Measurements from ENCODE around the gene MACF1.
A peak's percentile ranks its signal among the peaks of the same experiment; 100 is the strongest.

The MACF1 gene

GRCh38 chr1:39195166-39196111, 9.1 kb upstream of the MACF1 start:
- Histone ChIP-seq H3K9me2 (replicated peaks; ENCODE audit: insufficient read depth, low read length) (no peaks in the 10 kb centered on the region), H3K36me3 (replicated peaks; ENCODE audit: insufficient read depth, low read length) (no peaks in the 10 kb centered on the region), H3K9me3 (replicated peaks; ENCODE audit: insufficient read depth, low read length) (no peaks in the 10 kb centered on the region), H3K4me3 (ENCODE audit: low read length) (no peak overlapping the region), H3K79me2 (ENCODE audit: low read length) (peaks cover 27% of the 10 kb centered on the region), H3F3A (ENCODE audit: insufficient read depth, low read length) (peaks cover 21% of the 10 kb centered on the region), H3K27me3 (replicated peaks; ENCODE audit: insufficient read depth, low read length) (no peaks in the 10 kb centered on the region), H3K27ac (ENCODE audit: low read length) (peak overlapping the region; percentile 86; the same call in 1 of the 2 replicates), H3K4me1 (ENCODE audit: low read length) (peaks cover 45% of the 10 kb centered on the region), H3K9ac (ENCODE audit: low read length) (no peak overlapping the region), H2AFZ (ENCODE audit: low read length) (no peak overlapping the region), H4K20me1 (ENCODE audit: insufficient read depth, low read length) (no peaks in the 10 kb centered on the region), H3K4me2 (ENCODE audit: low read depth, low read length) (peak overlapping the region; percentile 84; the same call in 1 of the 2 replicates)
- no peak for DNase-seq
- no peak for TF ChIP-seq EZH2phosphoT487 (IDR thresholded peaks at IDR 0.05; ENCODE audit: low read length)
- no peak for TF ChIP-seq CTCF (IDR thresholded peaks at IDR 0.05; ENCODE audit: low read length)
- no peak for TF ChIP-seq EZH2 (optimal IDR thresholded peaks at IDR 0.05; ENCODE audit: low read depth, low read length)

- peak overlapping the region; percentile 23; the same call in 1 of the 2 replicates for H3K9ac ChIP-seq (ENCODE audit: low read length)
- H3K27ac ChIP-seq (ENCODE audit: low read length) = peak overlapping the region; percentile 86
- H3K9me3 ChIP-seq (replicated peaks; ENCODE audit: insufficient read depth, low read length) = no peaks in the 10 kb centered on the region
- H4K20me1 ChIP-seq (ENCODE audit: insufficient read depth, low read length) = no peaks in the 10 kb centered on the region
- peaks cover 27% of the 10 kb centered on the region for H3K79me2 ChIP-seq (ENCODE audit: low read length)
- no peak for TF ChIP-seq EZH2phosphoT487 (IDR thresholded peaks at IDR 0.05; ENCODE audit: low read length)
- H3K9me2 ChIP-seq (replicated peaks; ENCODE audit: insufficient read depth, low read length) = no peaks in the 10 kb centered on the region
- peaks cover 45% of the 10 kb centered on the region for H3K4me1 ChIP-seq (ENCODE audit: low read length)
- peak; percentile 90 for DNase-seq
- peak overlapping the region; percentile 18; the same call in 1 of the 2 replicates for H2AFZ ChIP-seq (ENCODE audit: low read length)
- no peaks in the 10 kb centered on the region for H3K36me3 ChIP-seq (replicated peaks; ENCODE audit: insufficient read depth, low read length)
- H3F3A ChIP-seq (ENCODE audit: insufficient read depth, low read length) = peaks cover 21% of the 10 kb centered on the region
- peak overlapping the region; percentile 84 for H3K4me2 ChIP-seq (ENCODE audit: low read depth, low read length)
- peak overlapping the region; percentile 16; the same call in 1 of the 2 replicates for H3K4me3 ChIP-seq (ENCODE audit: low read length)
- H3K27me3 ChIP-seq (replicated peaks; ENCODE audit: insufficient read depth, low read length) = no peaks in the 10 kb centered on the region
These were observed 8.0 kb upstream of the MACF1 start for GRCh38 chr1:39196244-39197215.

GRCh38 chr1:39199593-39199992, 4.9 kb upstream of the MACF1 start:
- Histone ChIP-seq H3K4me2 (ENCODE audit: low read depth, low read length) (no peak overlapping the region), H3K4me3 (ENCODE audit: low read length) (no peak overlapping the region), H3K79me2 (ENCODE audit: low read length) (peaks cover 23% of the 10 kb centered on the region), H4K20me1 (ENCODE audit: insufficient read depth, low read length) (no peaks in the 10 kb centered on the region), H3K27ac (ENCODE audit: low read length) (no peak overlapping the region), H3K36me3 (replicated peaks; ENCODE audit: insufficient read depth, low read length) (no peaks in the 10 kb centered on the region), H3K9me2 (replicated peaks; ENCODE audit: insufficient read depth, low read length) (no peaks in the 10 kb centered on the region), H3F3A (ENCODE audit: insufficient read depth, low read length) (peaks cover 23% of the 10 kb centered on the region), H3K27me3 (replicated peaks; ENCODE audit: insufficient read depth, low read length) (no peaks in the 10 kb centered on the region), H3K9me3 (replicated peaks; ENCODE audit: insufficient read depth, low read length) (no peaks in the 10 kb centered on the region), H3K4me1 (ENCODE audit: low read length) (peaks cover 37% of the 10 kb centered on the region), H2AFZ (ENCODE audit: low read length) (no peak overlapping the region), H3K9ac (ENCODE audit: low read length) (no peak overlapping the region)
- TF ChIP-seq EZH2 (optimal IDR thresholded peaks at IDR 0.05; ENCODE audit: low read depth, low read length) = no peak
- TF ChIP-seq CTCF (IDR thresholded peaks at IDR 0.05; ENCODE audit: low read length) = no peak
- no peak for TF ChIP-seq EZH2phosphoT487 (IDR thresholded peaks at IDR 0.05; ENCODE audit: low read length)
- no peak for DNase-seq
